Fibroblast of peridontal ligament (primary cell): Measurements from ENCODE around the gene HTN3.
"Not testable (repeated sequence)": the region's sequence is repeated elsewhere in the genome, so short reads cannot be mapped to it uniquely, and the experiment has no call there.

Experiments used
- DNase-seq: peaks from one replicate; pipeline ENCODE4 v3.0.0-alpha.2; 2010; ENCODE audit errors: extremely low read depth

The HTN3 gene

DNA sequence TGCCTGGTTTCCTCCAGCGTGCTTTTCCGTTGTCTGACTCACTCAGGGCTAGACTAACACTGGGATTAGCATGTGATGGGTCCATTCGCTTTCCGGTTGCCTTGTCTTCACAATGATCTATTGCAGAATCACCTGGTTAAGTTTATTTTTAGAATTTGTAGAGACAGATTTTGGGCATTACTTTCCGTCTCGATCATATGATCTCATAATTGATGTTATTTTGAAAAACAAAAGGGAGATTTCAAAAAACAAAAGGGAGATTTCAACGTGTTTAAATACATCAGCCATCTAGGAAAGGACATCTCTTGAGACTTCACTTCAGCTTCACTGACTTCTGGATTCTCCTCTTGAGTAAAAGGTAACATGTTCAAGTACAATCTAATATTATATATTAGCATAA is at the start of gene HTN3:
TSS of gene HTN3 (plus strand) at position 301 of the 400 bp plus-strand sequence. CDS start 2,282 bp downstream, outside the sequence.
- DNase-seq, result not testable (repeated sequence)

DNA sequence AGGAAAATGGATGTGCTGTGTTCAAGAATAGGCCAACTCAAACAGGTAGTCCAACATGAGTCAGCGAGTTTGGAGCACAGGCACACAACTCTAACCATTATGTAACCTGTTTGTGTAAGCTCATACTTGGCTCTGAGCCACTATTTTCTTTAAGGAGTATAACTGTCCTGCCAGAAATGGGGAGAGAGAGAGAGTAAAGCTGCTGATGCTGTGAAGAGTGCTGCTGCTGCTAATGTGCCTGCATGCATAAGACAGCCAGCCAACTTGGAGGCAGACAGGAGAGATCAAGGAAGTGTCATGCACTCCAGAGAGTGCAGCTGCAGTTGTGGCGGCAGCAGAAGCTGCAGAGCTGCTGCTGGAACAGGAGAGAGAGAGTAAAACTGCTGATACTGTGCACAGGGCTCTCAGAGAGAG is 44.2 kb upstream of the HTN3 start:
- DNase-seq, result no peak

DNA sequence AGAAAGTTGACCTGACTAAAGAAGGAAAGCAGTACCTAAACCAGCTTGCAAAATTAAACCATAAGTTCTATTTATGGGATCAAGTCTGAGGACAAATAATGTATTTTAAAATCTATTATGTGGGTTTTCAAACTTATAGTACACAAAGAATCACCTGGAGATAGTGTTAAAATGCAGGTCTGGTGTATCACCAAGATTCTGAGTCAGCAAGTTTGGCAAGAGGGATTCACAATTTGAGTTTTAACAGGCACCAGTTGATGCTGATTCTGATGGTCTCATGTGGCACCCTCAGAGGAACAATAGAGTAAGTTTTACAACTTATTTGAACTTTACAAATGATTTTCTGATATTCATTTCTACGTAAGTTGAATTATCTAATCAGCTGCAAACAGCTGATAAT is 41.6 kb upstream of the HTN3 start:
- no peak for DNase-seq

DNA sequence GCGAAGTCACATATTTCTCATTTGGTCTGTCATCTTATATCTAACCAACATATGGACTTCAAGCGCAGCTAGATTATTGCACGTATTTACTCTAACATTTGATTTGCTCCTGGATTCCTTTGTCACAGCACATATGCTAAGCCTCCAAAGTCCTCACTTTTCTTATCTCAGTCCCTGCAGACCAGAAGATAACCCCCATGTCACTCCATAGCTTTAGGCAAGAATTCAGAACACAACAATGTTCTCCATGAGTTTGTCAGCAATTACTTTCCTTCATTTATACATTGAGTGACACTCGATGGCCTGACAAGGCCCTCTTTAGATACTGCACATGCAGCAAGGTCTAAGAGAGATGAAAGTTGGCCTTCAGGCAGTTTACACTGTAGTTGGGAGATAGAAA is 37.2 kb upstream of the HTN3 start:
- no peak for DNase-seq

DNA sequence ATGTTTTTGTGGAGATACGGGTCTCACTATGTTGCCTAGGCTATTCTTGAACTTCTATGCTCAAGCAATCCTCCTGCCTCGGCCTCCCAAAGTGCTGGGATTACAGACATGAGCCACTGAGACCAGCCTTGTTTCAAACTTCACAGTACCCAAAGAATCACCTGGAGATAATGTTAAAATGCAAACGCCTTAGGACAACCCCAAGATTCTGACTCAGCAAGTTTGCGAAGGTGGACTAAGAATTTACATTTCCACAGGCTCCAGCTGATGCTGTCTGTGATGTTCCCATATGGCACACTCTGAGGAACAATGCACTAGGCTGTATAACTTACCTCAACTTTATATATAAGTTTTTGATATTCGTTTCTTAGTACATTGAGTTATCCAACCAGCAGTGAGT is 33.5 kb upstream of the HTN3 start:
- DNase-seq, result no peak

DNA sequence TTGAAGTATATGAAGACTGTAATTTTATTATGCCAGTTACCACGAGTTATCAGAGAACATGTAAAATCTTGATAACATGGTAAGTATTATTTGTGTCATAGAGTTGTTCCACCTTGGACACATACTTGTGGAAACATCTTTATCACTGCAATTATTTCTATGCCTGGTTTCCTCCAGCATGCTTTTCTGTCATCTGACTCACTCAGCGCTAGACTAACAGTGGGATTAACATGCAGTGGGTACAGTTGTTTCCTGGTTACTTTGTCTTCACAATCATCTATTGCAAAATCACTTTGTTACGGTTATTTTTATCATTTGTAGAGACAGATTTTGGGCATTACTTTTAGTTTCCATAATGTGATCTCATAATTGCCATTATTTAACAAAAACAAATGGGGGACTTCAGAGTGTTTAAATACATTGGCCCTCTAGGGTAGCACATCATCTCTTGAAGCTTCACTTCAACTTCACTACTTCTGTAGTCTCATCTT is 32.7 kb upstream of the HTN3 start, which contains the start of gene STATH:
TSS of gene STATH (plus strand) at position 441 of the 491 bp plus-strand sequence. CDS start 2,472 bp downstream, outside the sequence.
- DNase-seq, result no peak

DNA sequence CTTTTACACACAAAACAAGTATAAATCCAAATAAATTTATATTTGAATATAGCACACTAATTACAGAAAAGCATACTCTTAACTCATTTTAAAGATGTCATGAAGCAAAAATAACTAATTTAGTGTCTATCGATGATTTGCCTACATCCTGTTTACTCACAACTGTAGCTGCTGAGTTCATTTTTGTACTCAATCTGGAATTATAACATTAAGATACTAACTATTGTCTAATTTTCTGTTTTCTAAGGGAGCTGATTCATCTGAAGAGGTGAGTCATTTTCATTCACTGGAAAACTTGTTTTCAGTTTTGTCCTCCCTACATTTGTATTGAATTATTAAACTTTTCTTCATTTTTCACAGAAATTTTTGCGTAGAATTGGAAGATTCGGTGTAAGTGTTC is 28.8 kb upstream of the HTN3 start:
- DNase-seq, result peak; percentile 3

DNA sequence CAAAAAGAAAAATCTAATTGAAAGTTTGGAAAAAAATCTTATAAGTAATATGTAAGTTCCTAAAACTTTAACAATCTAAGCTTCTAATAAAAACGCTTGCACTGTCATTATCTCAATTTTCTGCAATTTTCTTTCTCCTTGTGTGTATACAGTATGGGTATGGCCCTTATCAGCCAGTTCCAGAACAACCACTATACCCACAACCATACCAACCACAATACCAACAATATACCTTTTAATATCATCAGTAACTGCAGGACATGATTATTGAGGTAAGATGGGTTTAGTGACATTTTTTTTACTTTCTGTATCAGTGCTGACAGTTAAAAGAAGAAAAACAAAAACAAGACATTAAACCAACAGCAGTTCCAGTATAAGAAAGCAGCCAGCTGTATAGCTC is 27.5 kb upstream of the HTN3 start:
- DNase-seq, result no peak

DNA sequence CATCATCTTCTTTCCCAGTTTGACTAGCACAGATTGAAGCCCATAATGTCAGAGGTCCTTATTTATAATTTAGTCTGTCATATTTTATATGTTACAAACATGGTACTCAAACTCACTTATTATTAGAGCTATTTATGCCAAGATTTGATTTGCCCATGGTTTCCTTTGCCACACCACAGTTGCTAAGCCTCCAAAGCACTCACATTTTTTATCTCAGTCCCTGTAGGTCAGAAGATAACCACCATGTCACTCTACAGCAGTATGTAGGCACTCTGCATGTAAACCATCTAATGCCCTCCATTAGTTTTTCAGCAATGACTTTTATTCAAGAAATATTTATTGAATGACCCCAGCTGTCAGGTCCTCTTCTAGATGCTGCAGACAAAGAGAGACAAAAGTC is 25.8 kb upstream of the HTN3 start:
- no peak for DNase-seq

DNA sequence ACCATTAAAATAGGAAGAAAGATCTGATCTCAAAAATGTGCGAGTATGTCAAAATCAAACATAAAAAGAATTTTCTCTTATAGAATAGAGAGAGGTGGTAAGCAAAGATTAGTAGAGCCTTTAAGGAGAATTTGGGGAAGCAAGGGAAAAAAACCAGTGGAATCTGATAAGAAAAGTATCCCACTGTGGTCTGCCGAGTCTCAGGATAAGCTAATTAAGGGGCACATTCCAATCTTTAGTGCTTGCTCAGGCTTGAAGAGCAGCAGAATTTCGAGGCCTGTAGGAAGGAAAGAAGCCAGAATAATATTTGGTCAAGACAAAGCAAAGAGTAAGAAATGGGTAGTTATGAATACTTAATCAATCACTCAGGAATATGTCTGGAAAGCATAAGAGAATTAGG is 19.5 kb upstream of the HTN3 start:
- DNase-seq, result no peak

DNA sequence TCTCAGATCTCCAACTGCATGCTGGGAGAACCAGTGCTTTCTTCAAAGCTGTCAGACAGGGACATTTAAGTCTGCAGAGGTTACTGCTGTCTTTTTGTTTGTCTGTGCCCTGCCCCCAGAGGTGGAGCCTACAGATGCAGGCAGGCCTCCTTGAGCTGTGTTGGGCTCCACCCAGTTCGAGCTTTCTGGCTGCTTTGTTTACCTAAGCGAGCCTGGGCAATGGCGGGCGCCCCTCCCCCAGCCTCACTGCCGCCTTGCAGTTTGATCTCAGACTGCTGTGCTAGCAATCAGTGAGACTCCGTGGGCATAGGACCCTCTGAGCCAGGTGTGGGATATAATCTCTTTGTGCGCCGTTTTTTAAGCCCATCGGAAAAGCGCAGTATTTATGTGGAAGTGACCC is 9.3 kb upstream of the HTN3 start:
- not testable (repeated sequence) for DNase-seq

DNA sequence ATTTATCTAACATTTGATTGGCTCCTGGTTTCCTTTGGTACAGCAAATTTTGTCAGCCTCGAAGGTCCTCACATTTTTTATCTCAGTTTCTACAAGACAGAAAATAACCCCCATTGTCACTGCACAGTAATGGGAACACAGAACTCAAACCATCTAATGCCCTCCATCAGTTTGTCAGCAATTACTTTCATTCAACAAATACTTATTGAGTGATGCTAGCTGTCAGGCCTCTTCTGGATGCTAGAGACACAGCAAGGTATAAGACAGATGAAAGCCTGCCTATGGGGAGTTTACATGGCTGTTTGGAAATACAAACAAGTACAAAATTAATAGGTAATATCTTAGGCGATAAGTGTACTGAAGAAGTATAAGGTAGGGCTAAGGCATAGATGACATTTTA is 5.0 kb upstream of the HTN3 start:
- DNase-seq, result no peak

DNA sequence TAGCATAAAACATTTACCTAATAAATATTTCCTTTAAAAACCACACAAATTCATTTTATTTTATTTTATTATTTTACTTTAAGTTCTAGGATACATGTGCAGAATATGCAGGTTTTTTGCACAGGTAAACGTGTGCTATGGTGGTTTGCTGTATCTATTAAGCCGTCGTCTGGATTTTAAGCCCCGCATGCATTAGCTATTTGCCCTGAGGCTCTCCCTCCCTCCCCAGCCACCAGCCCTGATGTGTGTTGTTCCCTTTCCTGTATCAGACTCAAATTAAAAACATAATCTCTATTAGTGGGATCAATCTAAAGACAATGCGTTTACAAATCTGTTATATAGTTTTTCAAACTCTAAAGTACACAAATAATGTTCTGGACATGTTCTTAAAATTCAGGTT is 1.2 kb upstream of the HTN3 start:
- no peak for DNase-seq

DNA sequence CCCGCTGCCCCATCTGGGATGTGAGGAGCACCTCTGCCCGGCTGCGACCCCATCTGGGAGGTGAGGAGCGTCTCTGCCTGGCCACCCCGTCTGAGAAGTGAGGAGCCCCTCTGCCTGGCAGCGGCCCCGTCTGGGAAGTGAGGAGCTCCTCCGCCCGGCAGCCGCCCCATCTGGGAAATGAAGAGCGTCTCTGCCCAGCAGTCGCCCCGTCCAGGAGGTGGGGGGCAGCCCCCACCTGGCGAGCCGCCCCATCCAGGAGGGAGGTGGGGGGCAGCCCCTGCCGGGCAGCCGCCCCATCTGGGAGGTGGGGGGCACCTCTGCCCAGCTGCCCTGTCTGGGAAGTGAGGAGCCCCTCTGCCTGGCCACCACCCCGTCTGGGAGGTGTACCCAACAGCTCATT is 9.3 kb downstream of the HTN3 start:
- DNase-seq, result not testable (repeated sequence)

DNA sequence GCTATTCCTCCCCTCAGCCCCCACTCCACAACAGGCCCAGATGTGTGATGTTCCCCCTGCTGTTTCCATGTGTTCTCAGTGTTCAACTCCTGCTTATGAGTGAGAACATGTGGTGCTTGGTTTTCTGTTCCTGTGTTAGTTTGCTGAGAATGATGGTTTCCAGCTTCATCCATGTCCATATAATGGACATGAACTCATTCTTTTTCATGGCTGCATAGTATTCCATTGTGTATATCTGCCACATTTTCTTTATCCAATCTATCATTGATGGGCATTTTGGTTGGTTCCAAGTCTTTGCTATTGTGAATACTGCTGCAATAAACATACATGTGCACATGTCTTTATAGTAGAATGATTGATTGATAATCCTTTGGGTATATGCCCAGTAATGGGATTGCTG is 11.7 kb downstream of the HTN3 start:
- not testable (repeated sequence) for DNase-seq

DNA sequence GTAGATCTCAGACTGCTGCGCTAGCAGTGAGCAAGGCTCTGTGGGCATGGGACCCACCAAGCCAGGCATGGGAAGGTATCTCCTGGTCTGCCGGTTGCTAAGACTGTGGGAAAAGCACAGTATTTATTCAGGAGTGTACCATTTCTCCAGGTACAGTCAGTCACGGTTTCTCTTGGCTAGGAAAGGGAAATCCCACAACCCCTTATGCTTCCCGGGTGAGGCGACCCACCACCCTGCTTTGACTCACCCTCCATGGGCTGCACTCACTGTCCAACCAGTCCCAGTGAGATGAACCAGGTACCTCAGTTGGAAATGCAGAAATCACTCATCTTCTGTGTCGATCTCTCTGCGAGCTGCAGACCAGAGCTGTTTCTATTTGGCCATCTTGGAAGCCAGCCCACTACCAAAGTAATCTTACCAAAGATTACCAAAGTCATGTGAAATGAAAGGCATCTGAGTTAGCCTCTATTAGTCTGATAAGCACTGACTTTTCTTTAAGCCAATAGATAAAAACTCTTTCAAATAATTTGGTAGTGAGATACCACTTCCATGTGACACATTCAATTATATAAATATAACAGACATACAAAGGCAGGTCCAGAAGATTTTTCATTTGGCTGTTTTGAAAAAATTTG is 13.5 kb downstream of the HTN3 start:
- DNase-seq, result no peak

DNA sequence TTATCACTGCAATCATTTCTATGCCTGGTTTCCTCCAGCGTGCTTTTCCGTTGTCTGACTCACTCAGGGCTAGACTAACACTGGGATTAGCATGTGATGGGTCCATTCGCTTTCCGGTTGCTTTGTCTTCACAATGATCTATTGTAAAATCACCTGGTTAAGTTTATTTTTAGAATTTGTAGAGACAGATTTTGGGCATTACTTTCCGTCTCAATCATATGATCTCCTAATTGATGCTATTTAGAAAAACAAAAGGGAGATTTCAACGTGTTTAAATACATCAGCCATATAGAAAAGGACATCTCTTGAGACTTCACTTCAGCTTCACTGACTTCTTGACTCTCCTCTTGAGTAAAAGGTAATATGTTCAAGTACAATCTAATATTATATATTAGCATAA is 21.9 kb downstream of the HTN3 start, which contains the start of gene HTN1:
TSS of gene HTN1 (plus strand) at position 301 of the 400 bp plus-strand sequence. CDS start 2,639 bp downstream, outside the sequence.
- DNase-seq, result not testable (repeated sequence)

DNA sequence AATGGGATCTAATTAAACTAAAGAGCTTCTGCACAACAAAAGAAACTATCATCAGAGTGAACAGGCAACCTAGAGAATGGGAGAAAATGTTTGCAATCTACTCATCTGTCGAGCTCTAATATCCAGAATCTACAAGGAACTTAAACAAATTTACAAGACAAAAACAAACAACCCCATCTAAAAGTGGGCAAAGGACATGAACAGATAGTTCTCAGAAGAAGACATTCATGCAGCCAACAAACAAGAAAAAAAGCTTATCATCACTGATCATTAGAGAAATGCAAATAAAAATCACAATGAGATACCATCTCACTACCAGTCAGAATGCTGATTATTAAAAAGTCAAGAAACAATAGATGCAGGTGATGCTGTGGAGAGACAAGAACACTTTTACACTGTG is 28.3 kb downstream of the HTN3 start:
- not testable (repeated sequence) for DNase-seq

DNA sequence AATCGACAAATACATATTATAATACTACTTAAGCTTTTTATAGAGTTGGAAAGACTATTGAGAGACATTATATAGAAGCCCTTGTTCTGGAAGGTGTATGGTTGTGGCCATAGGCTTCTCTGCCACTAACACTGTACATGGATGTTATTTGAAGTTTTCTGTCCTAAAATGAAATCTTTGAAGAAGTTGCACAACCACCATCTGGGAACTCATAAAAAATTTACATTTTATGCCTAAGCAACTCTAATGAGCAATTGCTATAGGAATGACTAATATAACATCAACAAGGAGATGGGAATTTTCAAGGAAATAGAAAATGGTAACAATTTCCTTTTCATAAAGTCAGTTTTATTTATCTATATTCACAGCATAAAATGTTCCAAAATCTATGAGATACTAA is 29.4 kb downstream of the HTN3 start:
- DNase-seq, result no peak

DNA sequence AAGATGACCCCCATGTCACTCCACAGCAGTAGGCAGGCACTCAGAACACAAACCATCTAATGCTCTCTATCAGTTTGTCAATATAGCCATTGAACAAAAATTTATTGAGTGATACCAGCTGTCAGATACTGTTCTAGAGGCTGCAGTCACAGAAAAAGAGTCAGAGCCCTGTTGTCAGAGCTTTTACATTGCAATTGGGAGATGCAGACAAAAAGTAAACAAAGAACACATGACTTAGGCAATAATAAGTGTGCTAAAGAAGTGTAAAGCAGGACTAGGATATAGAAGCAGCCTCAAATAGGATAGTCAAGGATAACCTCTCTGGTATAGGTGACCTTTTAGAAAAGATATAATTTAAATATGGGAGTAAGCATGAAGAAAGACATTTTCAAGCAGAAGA is 30.9 kb downstream of the HTN3 start:
- DNase-seq, result no peak

DNA sequence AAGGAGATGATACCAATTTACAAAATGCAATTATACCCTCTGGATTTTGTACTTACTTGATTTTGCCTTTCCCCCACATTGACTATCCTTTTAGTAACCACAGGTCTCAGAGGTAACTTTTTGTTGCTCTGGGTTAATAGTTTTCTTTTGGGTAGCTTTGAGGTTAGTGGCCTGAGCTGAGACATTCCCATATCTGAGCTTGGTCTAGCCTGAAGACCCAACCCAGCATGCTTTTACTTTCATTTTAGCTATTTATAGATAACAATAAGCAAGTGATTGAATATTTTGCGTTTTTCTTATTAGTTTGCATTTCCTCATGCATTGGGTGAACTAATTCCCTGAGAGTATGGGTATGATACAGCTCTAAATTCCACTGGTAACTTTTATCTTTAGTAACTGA is 33.7 kb downstream of the HTN3 start:
- DNase-seq, result no peak

DNA sequence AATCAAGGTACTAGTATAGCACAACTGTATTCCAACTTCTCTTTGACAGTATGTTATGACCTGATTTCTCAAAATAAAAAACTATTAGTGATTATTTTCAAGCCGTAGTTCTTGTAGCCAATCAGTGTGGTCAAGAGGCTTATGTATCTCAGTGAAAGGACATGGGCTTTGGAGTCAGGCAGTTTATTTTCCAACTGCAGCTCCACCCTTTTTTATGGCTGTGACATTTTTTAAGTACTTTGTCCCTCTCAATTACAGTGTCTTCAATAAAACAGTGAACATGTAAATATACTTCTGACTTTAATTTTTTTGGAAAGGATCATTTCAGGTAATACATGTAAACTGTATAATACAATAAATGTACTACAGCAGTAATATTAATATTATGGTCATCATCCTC is 51.9 kb downstream of the HTN3 start:
- DNase-seq, result no peak
